GM21825 (cell line): ENCODE measurements around the gene AKTIP.
"Not testable (repeated sequence)": the region's sequence is repeated elsewhere in the genome, so short reads cannot be mapped to it uniquely, and the experiment has no call there.

ENCODE experiments used
- ATAC-seq: cut with Tn5 transposase; IDR thresholded peaks from one replicate; pipeline ENCODE4 v1.9.1; 2021; ENCODE audit warnings: mild to moderate bottlenecking, moderate library complexity; ENCODE audit not compliant: unreplicated experiment

Gene AKTIP

GRCh38 chr16:53502331-53503269 lies at the start of gene AKTIP:
AKTIP (minus strand) TSS chr16:53503209; CDS start chr16:53500259, 2,950 bp downstream.
- peak; percentile 22 for ATAC-seq

- peak; percentile 75 for ATAC-seq
Measured at GRCh38 chr16:53549970-53550690, 47.1 kb upstream of the AKTIP start.

- no peak for ATAC-seq
Measured at GRCh38 chr16:53546988-53547391, 44.0 kb upstream of the AKTIP start.

GRCh38 chr16:53545433-53545832 lies 42.4 kb upstream of the AKTIP start:
- ATAC-seq: no peak

GRCh38 chr16:53542283-53542682 lies 39.3 kb upstream of the AKTIP start:
- ATAC-seq: no peak

- no peak for ATAC-seq
Measured at GRCh38 chr16:53541326-53541725, 38.3 kb upstream of the AKTIP start.

GRCh38 chr16:53539759-53540718 lies 37.0 kb upstream of the AKTIP start:
- ATAC-seq: not testable (repeated sequence)

GRCh38 chr16:53539346-53539745 lies 36.3 kb upstream of the AKTIP start:
- ATAC-seq: not testable (repeated sequence)

- ATAC-seq: no peak
Measured at GRCh38 chr16:53537626-53538025, 34.6 kb upstream of the AKTIP start.

- ATAC-seq: no peak
Measured at GRCh38 chr16:53534206-53534605, 31.2 kb upstream of the AKTIP start.

- ATAC-seq: no peak
Measured at GRCh38 chr16:53530741-53531140, 27.7 kb upstream of the AKTIP start.

GRCh38 chr16:53530046-53530445 lies 27.0 kb upstream of the AKTIP start:
- no peak for ATAC-seq

- no peak for ATAC-seq
Measured at GRCh38 chr16:53529513-53529912, 26.5 kb upstream of the AKTIP start.

GRCh38 chr16:53528797-53529196 lies 25.8 kb upstream of the AKTIP start:
- no peak for ATAC-seq

- ATAC-seq: no peak
Measured at GRCh38 chr16:53523971-53524548, 21.1 kb upstream of the AKTIP start.

GRCh38 chr16:53523126-53523804 lies 20.3 kb upstream of the AKTIP start:
- no peak for ATAC-seq

GRCh38 chr16:53519417-53520091 lies 16.5 kb upstream of the AKTIP start:
- ATAC-seq: no peak

GRCh38 chr16:53518550-53519416 lies 15.8 kb upstream of the AKTIP start:
- ATAC-seq: peak; percentile 99
